MM.1S (cell line): ENCODE data around the gene C19orf73.
"Not testable (repeated sequence)": the region's sequence is repeated elsewhere in the genome, so short reads cannot be mapped to it uniquely, and the experiment has no call there.

ENCODE experiments used
- DNase-seq: peaks from one replicate; pipeline ENCODE4 v3.0.0-alpha.2; 2015
- H2AFZ ChIP-seq: fragments of 300-600 bp; sonication (generic); 2 replicates; pipeline ENCODE4 v1.6.0; 2016; ENCODE audit warnings: antibody characterized with exemption, low read length
- H3F3A ChIP-seq: fragments of 300-600 bp; sonication (generic); 2 replicates; pipeline ENCODE4 v1.6.1; 2016; ENCODE audit warnings: mild to moderate bottlenecking, antibody characterized with exemption, low read length, moderate library complexity, mixed read lengths; ENCODE audit not compliant: insufficient read depth
- H3K27ac ChIP-seq: fragments of 300-600 bp; sonication (generic); 2 replicates; pipeline ENCODE4 v1.5.1; 2016; ENCODE audit warnings: mild to moderate bottlenecking, low read length
- H3K27me3 ChIP-seq: fragments of 300-600 bp; sonication (generic); replicated peaks from 2 replicates; pipeline ENCODE4 v1.6.0; 2016; ENCODE audit warnings: low read length; ENCODE audit not compliant: insufficient read depth
- H3K36me3 ChIP-seq: fragments of 300-600 bp; sonication (generic); replicated peaks from 2 replicates; pipeline ENCODE4 v1.6.1; 2016; ENCODE audit warnings: mild to moderate bottlenecking, low read length, mixed read lengths; ENCODE audit not compliant: insufficient read depth
- H3K4me1 ChIP-seq: fragments of 300-600 bp; sonication (generic); 2 replicates; pipeline ENCODE4 v1.6.1; 2016; ENCODE audit warnings: low read length, mixed read lengths
- H3K4me2 ChIP-seq: fragments of 300-600 bp; sonication (generic); 2 replicates; pipeline ENCODE4 v1.6.0; 2016; ENCODE audit warnings: low read depth, low read length
- H3K4me3 ChIP-seq: fragments of 300-600 bp; sonication (generic); 2 replicates; pipeline ENCODE4 v1.5.1; 2016; ENCODE audit warnings: low read length, mixed read lengths
- H3K79me2 ChIP-seq: fragments of 300-600 bp; sonication (generic); 2 replicates; pipeline ENCODE4 v1.6.1; 2016; ENCODE audit warnings: mixed run types, low read length, mixed read lengths
- H3K9ac ChIP-seq: fragments of 300-600 bp; sonication (generic); 2 replicates; pipeline ENCODE4 v1.6.1; 2016; ENCODE audit warnings: low read length, mixed read lengths
- H3K9me2 ChIP-seq: fragments of 300-600 bp; sonication (generic); replicated peaks from 2 replicates; pipeline ENCODE4 v1.6.1; 2016; ENCODE audit warnings: mild to moderate bottlenecking, low read length, mixed read lengths; ENCODE audit not compliant: insufficient read depth
- H3K9me3 ChIP-seq: fragments of 300-600 bp; sonication (generic); replicated peaks from 2 replicates; pipeline ENCODE4 v1.6.1; 2016; ENCODE audit warnings: mild to moderate bottlenecking, low read length, mixed read lengths; ENCODE audit not compliant: insufficient read depth
- H4K20me1 ChIP-seq: fragments of 300-600 bp; sonication (generic); 2 replicates; pipeline ENCODE4 v1.6.1; 2016; ENCODE audit warnings: mild to moderate bottlenecking, low read length, moderate library complexity, mixed read lengths; ENCODE audit not compliant: insufficient read depth
- CTCF ChIP-seq: fragments of 300-600 bp; sonication (generic); IDR thresholded peaks from 2 replicates; pipeline ENCODE4 v1.5.1; 2016; ENCODE audit warnings: antibody characterized with exemption, low read length, mixed read lengths
- EZH2 ChIP-seq: fragments of 300-600 bp; sonication (generic); optimal IDR thresholded peaks from 2 replicates; pipeline ENCODE3; 2017; ENCODE audit warnings: low read depth, mild to moderate bottlenecking, antibody characterized with exemption, low read length, mixed read lengths
- EZH2phosphoT487 ChIP-seq: fragments of 300-600 bp; sonication (generic); IDR thresholded peaks from 2 replicates; pipeline ENCODE4 v1.6.1; 2018; ENCODE audit warnings: antibody characterized with exemption, low read length

Gene C19orf73

GRCh38 chr19:49129238-49129583 is 10.3 kb upstream of the C19orf73 start:
- no peaks in the 10 kb centered on the region for H3F3A ChIP-seq
- peaks cover 9% of the 10 kb centered on the region for H3K4me1 ChIP-seq
- H2AFZ ChIP-seq: no peak overlapping the region
- H3K27me3 ChIP-seq: peaks cover 4% of the 10 kb centered on the region; the same call in 1 of the 2 replicates
- H3K79me2 ChIP-seq: no peaks in the 10 kb centered on the region
- no peak overlapping the region for H3K9ac ChIP-seq
- TF ChIP-seq EZH2: no peak
- TF ChIP-seq CTCF: no peak
- no peak for TF ChIP-seq EZH2phosphoT487
- DNase-seq: no peak
- H4K20me1 ChIP-seq: no peaks in the 10 kb centered on the region
- no peaks in the 10 kb centered on the region for H3K36me3 ChIP-seq
- H3K27ac ChIP-seq: no peak overlapping the region
- H3K4me2 ChIP-seq: no peak overlapping the region
- H3K9me3 ChIP-seq: no peaks in the 10 kb centered on the region
- no peaks in the 10 kb centered on the region for H3K9me2 ChIP-seq
- H3K4me3 ChIP-seq: no peak overlapping the region

DNA sequence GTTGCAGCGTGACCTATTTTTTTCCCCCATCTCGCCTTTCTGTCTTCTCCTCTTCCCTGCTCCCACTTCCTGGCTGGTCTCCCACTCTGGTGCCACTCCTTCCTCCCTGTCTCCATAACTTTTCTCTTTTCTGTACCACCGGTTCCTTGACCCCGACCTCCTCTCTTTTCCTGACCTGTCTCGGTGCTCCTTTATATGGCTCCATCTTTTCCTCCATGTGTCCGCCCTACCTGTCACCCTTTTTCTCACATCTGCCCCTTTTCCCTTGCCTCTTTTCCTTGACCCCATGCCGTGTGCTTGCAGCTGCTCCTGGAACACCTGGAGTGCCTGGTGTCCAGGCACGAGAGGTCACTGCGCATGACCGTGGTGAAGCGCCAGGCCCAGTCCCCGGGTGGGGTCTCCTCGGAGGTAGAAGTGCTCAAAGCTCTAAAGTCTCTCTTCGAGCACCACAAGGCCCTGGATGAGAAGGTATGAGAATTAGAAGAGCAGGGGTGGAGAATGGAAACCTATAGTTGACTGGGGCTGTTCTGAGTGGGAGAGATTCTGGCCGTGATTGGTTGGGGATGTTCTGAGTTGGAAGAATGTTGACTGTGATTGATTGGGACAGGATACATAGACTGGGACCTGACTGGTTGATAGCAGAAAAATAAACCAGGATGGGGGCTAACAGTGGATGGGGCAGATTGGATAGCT is 9.7 kb upstream of the C19orf73 start:
- no peaks in the 10 kb centered on the region for H3K9me3 ChIP-seq
- no peak overlapping the region; the same call in 1 of the 2 replicates for H3K9ac ChIP-seq
- H4K20me1 ChIP-seq: no peaks in the 10 kb centered on the region
- no peaks in the 10 kb centered on the region for H3K79me2 ChIP-seq
- peak overlapping the region; percentile 69 for H3K4me3 ChIP-seq
- no peaks in the 10 kb centered on the region for H3F3A ChIP-seq
- H3K27me3 ChIP-seq: peaks cover 6% of the 10 kb centered on the region; the same call in 1 of the 2 replicates
- H3K9me2 ChIP-seq: no peaks in the 10 kb centered on the region
- TF ChIP-seq EZH2 (no peak), CTCF (no peak), EZH2phosphoT487 (no peak)
- peaks cover 9% of the 10 kb centered on the region for H3K4me1 ChIP-seq
- H3K36me3 ChIP-seq: no peaks in the 10 kb centered on the region
- H3K4me2 ChIP-seq: peak overlapping the region; percentile 82
- peak overlapping the region; percentile 87 for H2AFZ ChIP-seq
- DNase-seq: no peak
- H3K27ac ChIP-seq: no peak overlapping the region

DNA sequence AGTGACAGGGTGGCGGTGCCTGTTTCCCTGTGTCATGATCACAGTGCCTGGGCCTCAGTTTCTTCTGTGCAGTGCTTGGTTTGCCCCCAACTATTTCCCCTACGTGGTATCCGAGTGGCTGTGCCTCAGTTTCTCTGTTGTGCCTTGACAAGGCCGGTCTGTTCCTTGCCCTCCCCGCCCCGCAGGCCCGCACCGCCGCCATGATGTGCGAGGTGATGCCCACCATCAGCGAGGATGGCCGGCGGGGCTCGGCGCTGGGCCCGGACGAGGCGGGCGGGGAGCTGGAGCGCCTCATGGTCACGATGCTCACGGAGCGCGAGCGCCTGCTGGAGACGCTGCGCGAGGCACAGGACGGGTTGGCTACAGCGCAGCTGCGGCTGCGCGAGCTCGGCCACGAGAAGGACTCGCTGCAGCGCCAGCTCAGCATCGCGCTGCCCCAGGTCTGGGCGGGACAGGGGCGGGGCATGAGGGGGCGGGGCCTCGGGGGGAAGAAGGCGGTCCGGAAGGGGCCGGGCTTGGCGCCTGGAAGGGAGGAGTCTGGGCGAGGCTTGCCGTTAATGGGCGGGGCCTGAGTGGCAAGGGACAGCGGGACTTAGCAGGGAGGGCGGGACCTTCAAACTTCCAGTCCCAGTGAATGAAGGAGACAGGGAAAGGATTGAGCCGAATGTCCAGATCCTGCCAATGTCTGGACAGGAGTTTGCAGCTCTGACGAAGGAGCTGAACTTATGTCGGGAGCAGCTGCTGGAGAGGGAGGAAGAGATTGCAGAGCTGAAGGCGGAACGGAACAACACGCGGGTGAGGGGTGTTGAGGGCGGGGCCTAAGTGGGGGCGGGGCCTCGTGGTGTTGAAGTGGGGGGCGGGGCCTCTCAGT is 9.0 kb upstream of the C19orf73 start:
- H2AFZ ChIP-seq: peak overlapping the region; percentile 90
- H3K9me3 ChIP-seq: no peaks in the 10 kb centered on the region
- H3K9ac ChIP-seq: no peak overlapping the region
- H3K79me2 ChIP-seq: no peaks in the 10 kb centered on the region
- H3K27me3 ChIP-seq: peaks cover 6% of the 10 kb centered on the region; the same call in 1 of the 2 replicates
- H3K4me3 ChIP-seq: peak overlapping the region; percentile 69
- H3K4me1 ChIP-seq: peaks cover 9% of the 10 kb centered on the region
- H3K27ac ChIP-seq: no peak overlapping the region
- H3K9me2 ChIP-seq: no peaks in the 10 kb centered on the region
- H3K36me3 ChIP-seq: no peaks in the 10 kb centered on the region
- H4K20me1 ChIP-seq: no peaks in the 10 kb centered on the region
- peak; percentile 97 for DNase-seq
- no peaks in the 10 kb centered on the region for H3F3A ChIP-seq
- TF ChIP-seq CTCF: peak; percentile 22
- no peak for TF ChIP-seq EZH2
- peak overlapping the region; percentile 82 for H3K4me2 ChIP-seq

DNA sequence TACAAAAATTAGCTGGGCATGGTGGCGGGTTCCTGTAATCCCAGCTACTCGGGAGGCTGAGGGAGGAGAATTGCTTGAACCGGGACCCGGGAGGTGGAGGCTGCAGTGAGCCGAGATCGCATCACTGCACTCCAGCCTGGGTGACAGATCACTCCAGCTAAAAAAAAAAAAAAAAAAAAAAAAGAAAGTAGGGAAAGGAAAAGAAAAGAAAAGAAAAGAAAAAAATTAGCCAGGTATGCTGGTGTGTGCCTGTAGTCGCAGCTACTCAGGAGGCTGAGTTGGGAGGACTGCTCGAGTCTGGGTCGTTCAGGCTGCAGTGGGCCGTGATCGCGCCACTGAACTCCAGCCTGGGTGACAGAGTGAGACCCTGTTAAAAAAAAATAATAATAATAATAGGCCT is 8.3 kb upstream of the C19orf73 start:
- H3K4me2 ChIP-seq: 0 out of 2 replicates have a peak overlapping the region, but pooled peaks have one; percentile 68

More for the DNA sequence above, 8.3 kb upstream of the C19orf73 start:
- not testable (repeated sequence) for H3K79me2 ChIP-seq, H3F3A ChIP-seq, H4K20me1 ChIP-seq, H3K36me3 ChIP-seq, H3K27ac ChIP-seq, DNase-seq, H3K9me2 ChIP-seq, H3K4me3 ChIP-seq, H3K27me3 ChIP-seq, H3K4me1 ChIP-seq, H3K9me3 ChIP-seq, H3K9ac ChIP-seq
- peak overlapping the region; percentile 90; the same call in 1 of the 2 replicates for H2AFZ ChIP-seq
